NCI-H2081 treated with DMSO at 0.1 percent for 48 hours (cell line): ENCODE data around the gene HOXA4.

Experiments
- DNase-seq: peaks from one replicate; lab custom pipeline; 2025; lab: John Stamatoyannopoulos, UW

The HOXA4 gene

GRCh38 chr7:27130540-27131389 lies at the start of gene HOXA4:
Gene HOXA4 (minus strand): TSS chr7:27130757. CDS start chr7:27130733, 24 bp downstream.
- DNase-seq, result no peak

GRCh38 chr7:27179503-27180430 lies 49.2 kb upstream of the HOXA4 start:
- no peak for DNase-seq

- no peak for DNase-seq
Measured at GRCh38 chr7:27179030-27179429, 48.5 kb upstream of the HOXA4 start.

- no peak for DNase-seq
Measured at GRCh38 chr7:27178366-27178765, 47.8 kb upstream of the HOXA4 start.

GRCh38 chr7:27177795-27178320 lies 47.3 kb upstream of the HOXA4 start:
- no peak for DNase-seq

GRCh38 chr7:27176962-27177794 lies 46.6 kb upstream of the HOXA4 start:
- no peak for DNase-seq

- DNase-seq, result no peak
Measured at GRCh38 chr7:27176524-27176845, 45.9 kb upstream of the HOXA4 start.

- no peak for DNase-seq
Measured at GRCh38 chr7:27175626-27176523, 45.3 kb upstream of the HOXA4 start.

- no peak for DNase-seq
Measured at GRCh38 chr7:27174874-27175625, 44.5 kb upstream of the HOXA4 start.

- no peak for DNase-seq
Measured at GRCh38 chr7:27173956-27174873, 43.7 kb upstream of the HOXA4 start, which contains the start of gene HOXA10. Gene HOXA10 (minus strand): TSS chr7:27174320. CDS start chr7:27174306, 14 bp downstream.

GRCh38 chr7:27173511-27173955 lies 43.0 kb upstream of the HOXA4 start:
- no peak for DNase-seq

GRCh38 chr7:27172823-27173510 lies 42.4 kb upstream of the HOXA4 start:
- no peak for DNase-seq

GRCh38 chr7:27172315-27172774 lies 41.8 kb upstream of the HOXA4 start:
- DNase-seq, result no peak

GRCh38 chr7:27171637-27172314 lies 41.2 kb upstream of the HOXA4 start:
- DNase-seq, result no peak

GRCh38 chr7:27171325-27171636 lies 40.7 kb upstream of the HOXA4 start:
- DNase-seq, result no peak

GRCh38 chr7:27170426-27171324 lies 40.1 kb upstream of the HOXA4 start:
- DNase-seq, result peak; percentile 38
